Measurements from ENCODE around the gene CCDC24. TPM values are rescaled to one million over a fixed set of nuclear protein-coding genes. Genes with fewer than 3 reads are reported as not detected.

CCDC24 gene
- total RNA-seq, 1 donor from 2014 or later: 4.8 TPM

GRCh38 chr1:43971336-43971980 is 19.9 kb upstream of the CCDC24 start:
- H3K4me1 ChIP-seq: peaks cover 14 to 19% of the 10 kb centered on the region in 2 donors
- H3K27me3 ChIP-seq: no peaks in the 10 kb centered on the region
- TF ChIP-seq, protein P1, sequence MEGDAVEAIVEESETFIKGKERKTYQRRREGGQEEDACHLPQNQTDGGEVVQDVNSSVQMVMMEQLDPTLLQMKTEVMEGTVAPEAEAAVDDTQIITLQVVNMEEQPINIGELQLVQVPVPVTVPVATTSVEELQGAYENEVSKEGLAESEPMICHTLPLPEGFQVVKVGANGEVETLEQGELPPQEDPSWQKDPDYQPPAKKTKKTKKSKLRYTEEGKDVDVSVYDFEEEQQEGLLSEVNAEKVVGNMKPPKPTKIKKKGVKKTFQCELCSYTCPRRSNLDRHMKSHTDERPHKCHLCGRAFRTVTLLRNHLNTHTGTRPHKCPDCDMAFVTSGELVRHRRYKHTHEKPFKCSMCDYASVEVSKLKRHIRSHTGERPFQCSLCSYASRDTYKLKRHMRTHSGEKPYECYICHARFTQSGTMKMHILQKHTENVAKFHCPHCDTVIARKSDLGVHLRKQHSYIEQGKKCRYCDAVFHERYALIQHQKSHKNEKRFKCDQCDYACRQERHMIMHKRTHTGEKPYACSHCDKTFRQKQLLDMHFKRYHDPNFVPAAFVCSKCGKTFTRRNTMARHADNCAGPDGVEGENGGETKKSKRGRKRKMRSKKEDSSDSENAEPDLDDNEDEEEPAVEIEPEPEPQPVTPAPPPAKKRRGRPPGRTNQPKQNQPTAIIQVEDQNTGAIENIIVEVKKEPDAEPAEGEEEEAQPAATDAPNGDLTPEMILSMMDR (IDR thresholded peaks at IDR 0.05): no peak
- DNase-seq (ENCODE audit: low spot score in 2 of 2): no peak
- H3K27ac ChIP-seq: no peak overlapping the region
- no peaks in the 10 kb centered on the region for H3K9me3 ChIP-seq
- intact Hi-C loops (cut with DNase I): loop anchor here (5.0 kb wide), 1 partner anchor 264 kb away; the partner anchor contains the start of gene ST3GAL3
- H3K4me3 ChIP-seq: no peak overlapping the region
- peaks cover 5 to 8% of the 10 kb centered on the region in 2 donors for H3K36me3 ChIP-seq

DNA sequence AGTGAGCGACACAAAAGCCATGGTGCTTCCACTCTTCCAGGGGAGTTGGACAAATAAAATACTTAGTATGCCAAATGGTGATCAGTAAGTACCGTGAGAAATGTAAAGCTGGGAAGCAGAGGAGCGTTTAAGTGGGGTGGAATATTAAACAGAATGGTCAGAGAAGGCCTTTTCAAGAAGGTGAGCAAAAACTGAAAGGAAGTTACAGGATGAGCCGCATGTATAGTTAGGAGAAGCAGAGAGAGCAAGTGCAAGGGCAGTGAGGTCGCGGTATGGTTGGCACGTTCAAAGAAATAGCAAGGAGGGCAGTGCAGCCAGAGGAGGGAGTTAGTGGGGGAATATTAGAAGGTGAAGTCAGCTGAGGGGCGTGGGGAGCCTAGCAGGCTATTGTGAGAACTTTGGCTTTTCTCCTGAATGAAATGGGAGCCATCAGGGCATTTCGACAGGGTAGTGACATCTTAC is 17.4 kb upstream of the CCDC24 start:
- H3K4me1 ChIP-seq: peaks cover 17 to 35% of the 10 kb centered on the region in 2 donors
- no peaks in the 10 kb centered on the region for H3K27me3 ChIP-seq
- peak overlapping the region; percentile 84 to 89 for H3K27ac ChIP-seq
- intact Hi-C loops (cut with DNase I): loop anchor here (1.0 to 5.0 kb wide), 4 partner anchors 17 to 267 kb away; partner anchors contain the start of genes CCDC24, IPO13, SLC6A9 and ST3GAL3
- no peaks in the 10 kb centered on the region for H3K9me3 ChIP-seq
- TF ChIP-seq, protein P1 (IDR thresholded peaks at IDR 0.05): no peak
- H3K36me3 ChIP-seq: peaks cover 13 to 19% of the 10 kb centered on the region in 2 donors
- DNase-seq (ENCODE audit: low spot score in 2 of 2): no peak
- peak overlapping the region; percentile 71 to 78 for H3K4me3 ChIP-seq

DNA sequence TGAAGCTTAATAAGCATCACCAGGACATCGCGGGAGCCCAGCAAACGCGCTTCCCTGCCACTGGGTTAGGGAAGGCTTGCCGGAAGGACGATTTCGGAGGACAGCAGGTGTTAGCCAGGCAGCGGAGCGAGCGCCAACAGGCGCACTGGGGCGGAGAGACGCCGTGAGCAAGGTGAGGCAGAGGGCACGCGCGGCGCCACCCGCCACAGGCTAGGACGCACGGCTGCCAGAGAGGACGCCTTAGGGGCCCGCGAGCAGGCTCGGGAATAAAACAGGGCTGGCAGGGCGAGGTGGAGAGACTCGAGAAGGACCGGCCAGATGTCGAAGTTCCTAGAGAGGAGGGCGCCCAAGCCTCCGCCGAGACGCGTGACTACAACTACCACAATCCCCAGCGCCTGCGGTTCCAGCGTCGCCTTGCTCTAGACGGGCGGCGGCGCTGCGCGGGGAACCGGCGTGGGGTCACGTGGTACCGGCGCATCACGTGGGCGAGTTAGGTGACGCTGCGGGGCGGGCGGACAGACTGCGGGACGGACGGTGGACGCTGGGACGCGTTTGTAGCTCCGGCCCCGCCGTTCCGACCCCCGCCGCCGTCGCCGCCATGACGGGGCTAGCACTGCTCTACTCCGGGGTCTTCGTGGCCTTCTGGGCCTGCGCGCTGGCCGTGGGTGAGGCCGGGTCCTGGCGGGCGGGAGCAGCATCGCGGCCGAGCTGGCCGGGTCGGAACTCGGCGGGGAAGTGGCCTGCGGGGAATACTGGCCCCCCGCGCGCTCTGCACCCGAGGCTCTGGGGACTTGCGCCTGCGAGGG is 16.8 kb upstream of the CCDC24 start, which contains the start of gene ATP6V0B:
TSS of gene ATP6V0B (plus strand) at position 518 of the 806 bp plus-strand sequence. CDS start at position 599, 81 bp downstream.
- DNase-seq (ENCODE audit: low spot score in 2 of 2): peak; percentile 87 to 97
- peak within 1 kb of the TSS; percentile 71 to 78 for H3K4me3 ChIP-seq
- no peaks in the 10 kb centered on the region for H3K9me3 ChIP-seq
- H3K27me3 ChIP-seq: no peaks in the 10 kb centered on the region
- intact Hi-C loops (cut with DNase I): loop anchor here (1.0 to 5.0 kb wide), 4 partner anchors 17 to 267 kb away; partner anchors contain the start of genes CCDC24, IPO13, SLC6A9 and ST3GAL3
- peak within 1 kb of the TSS; percentile 84 to 89 for H3K27ac ChIP-seq
- TF ChIP-seq, protein P1 (IDR thresholded peaks at IDR 0.05): peak in 2 of 3 experiments; percentile 11 to 46
- peaks cover 13 to 19% of the 10 kb centered on the region in 2 donors for H3K36me3 ChIP-seq
- H3K4me1 ChIP-seq: peaks cover 17 to 35% of the 10 kb centered on the region in 2 donors

DNA sequence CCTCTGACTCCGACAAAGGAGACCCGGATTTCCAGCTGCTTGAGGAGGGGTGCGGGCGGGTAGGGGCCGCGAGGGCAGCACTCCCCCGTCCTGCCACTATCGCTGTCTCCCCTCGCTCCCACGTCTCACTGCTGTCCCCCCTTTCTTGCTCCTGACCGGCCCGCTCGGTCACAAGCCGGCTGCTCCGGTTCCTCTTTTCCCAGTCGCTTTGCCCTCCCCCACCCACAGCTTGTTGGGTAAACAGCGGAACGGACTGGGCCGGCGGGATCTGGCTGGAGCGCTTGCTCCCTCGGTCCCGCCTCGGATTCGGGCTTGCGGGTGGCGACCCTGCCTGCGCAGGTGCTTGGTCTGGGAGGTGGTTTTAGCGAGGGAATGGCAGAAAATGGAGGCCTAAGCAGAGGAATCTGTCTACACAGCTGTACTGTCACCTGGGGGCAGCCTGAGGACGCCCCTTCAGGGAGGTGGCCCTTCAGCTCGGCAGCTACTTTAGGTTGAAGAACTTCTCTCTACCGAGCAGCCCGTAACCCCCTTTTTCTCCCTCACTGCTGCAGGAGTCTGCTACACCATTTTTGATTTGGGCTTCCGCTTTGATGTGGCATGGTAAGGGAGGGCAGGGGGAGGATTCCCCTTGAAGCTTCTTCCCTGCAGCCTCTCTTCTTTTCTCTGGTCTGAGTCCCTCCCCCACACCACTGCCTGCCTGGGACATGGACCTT is 16.0 kb upstream of the CCDC24 start:
- H3K4me3 ChIP-seq: peak overlapping the region; percentile 71 to 78
- peaks cover 13 to 19% of the 10 kb centered on the region in 2 donors for H3K36me3 ChIP-seq
- H3K9me3 ChIP-seq: no peaks in the 10 kb centered on the region
- DNase-seq (ENCODE audit: low spot score in 2 of 2): peak in 1 of 2 donors; percentile 80
- TF ChIP-seq, protein P1 (IDR thresholded peaks at IDR 0.05): no peak
- peak overlapping the region; percentile 84 to 89 for H3K27ac ChIP-seq
- H3K4me1 ChIP-seq: peaks cover 14 to 33% of the 10 kb centered on the region in 2 donors
- intact Hi-C loops (cut with DNase I): loop anchor here (2.0 kb wide), 1 partner anchor 55 kb away; the partner anchor contains the start of gene SLC6A9
- H3K27me3 ChIP-seq: no peaks in the 10 kb centered on the region

DNA sequence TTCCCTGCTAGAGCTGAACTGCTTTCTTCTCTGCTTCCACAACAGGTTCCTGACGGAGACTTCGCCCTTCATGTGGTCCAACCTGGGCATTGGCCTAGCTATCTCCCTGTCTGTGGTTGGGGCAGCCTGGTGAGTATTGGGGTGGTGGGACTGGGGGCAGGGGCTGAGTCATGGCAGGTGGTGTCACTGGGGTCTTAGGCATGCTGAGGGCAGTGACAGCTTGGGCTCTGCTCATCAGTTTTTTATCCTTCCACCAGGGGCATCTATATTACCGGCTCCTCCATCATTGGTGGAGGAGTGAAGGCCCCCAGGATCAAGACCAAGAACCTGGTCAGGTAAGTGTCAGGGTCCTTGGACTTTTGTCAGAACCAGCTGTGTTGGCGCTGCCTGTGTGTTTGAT is 15.4 kb upstream of the CCDC24 start:
- Histone ChIP-seq H3K4me1 (peaks cover 11 to 27% of the 10 kb centered on the region in 2 donors), H3K9me3 (no peaks in the 10 kb centered on the region), H3K27me3 (no peaks in the 10 kb centered on the region), H3K36me3 (peaks cover 13 to 19% of the 10 kb centered on the region in 2 donors), H3K4me3 (peak overlapping the region; percentile 71 to 78), H3K27ac (no peak overlapping the region)
- TF ChIP-seq, protein P1 (IDR thresholded peaks at IDR 0.05): no peak
- intact Hi-C loops (cut with DNase I): no loop called here
- DNase-seq (ENCODE audit: low spot score in 2 of 2): no peak

Data from ascending aorta (tissue), 2 donors.